Left cardiac atrium (tissue), 4 donors: Measurements from ENCODE around the gene PCID2. TPM values are rescaled to one million over a fixed set of nuclear protein-coding genes. Genes with fewer than 3 reads are reported as not detected.

Experiments used
- ATAC-seq, 2 donors: fragments of 200-7000 bp; cut with Tn5 transposase; one replicate each; pipeline ENCODE4 v1.9.1; 2020; ENCODE audit warnings: mild to moderate bottlenecking in 2 of 2, moderate library complexity in 2 of 2
- DNase-seq: peaks from one replicate; pipeline ENCODE4 v3.0.0-alpha.2; 2020
- intact Hi-C, 2 donors: fragments of 100-400 bp; cut with DNase I; formaldehyde crosslinking; loops; one replicate each; pipeline versions ENCODE4 v1.14.1 to v1.15.1; 2022 to 2023
- total RNA-seq, 2 donors: library from RNA; stranded (reverse); fragmentation: NEBNext Ultra II Directional; extraction: Animal tissue kit (Norgen Biotek cat#: 25700); gene quantifications; one replicate each; pipeline ENCODE4 v1.2.1, GENCODE V29; 2021
- donor health status: DM: no; HTN: yes; CAD: no.
- donor health status: DM: no; HTN: yes; CAD: no; lungs with severe emphysema.
- donor health status: DM: yes; HTN: yes; CAD: no.
- donor health status: Dilated cardiomyopathy.

PCID2 gene
- total RNA-seq, 2 donors from 2014 or later: 38.3 to 39.9 TPM

DNA sequence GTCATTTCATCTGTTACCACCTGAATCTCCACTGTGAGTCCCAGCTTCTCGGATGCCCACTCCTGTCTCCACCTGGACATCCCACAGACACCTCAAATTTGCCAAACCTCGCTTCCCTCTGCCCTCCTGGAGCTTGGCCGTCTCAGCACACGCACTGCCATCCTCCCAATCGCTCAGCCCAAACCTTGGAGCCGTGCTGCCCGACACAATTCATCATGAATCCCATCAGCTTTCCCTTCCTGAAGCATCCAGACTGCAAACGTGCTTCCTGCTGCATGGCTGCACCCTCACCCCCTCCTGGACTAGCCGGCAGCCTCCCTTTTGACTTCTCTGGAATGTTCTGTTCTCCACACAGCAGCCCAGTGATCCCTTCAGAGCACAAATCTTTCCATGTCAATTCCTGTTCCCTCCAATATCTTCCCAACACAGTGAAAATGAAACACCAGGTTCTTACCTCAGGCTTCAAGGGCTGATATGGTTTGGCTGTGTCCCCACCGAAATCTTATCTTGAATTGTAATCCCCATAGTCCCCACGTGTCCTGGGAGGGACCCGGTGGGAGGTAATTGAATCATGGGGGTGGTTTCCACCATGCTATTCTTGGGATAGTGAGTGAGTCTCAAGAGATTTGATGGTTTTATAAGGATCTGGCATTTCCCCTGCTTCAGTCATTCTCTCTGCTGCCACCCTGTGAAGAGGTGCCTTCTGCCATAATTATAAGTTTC lies 51.1 kb downstream of the PCID2 start:
- no peak for DNase-seq
- intact Hi-C loops: no loop called here
- ATAC-seq: no peak

DNA sequence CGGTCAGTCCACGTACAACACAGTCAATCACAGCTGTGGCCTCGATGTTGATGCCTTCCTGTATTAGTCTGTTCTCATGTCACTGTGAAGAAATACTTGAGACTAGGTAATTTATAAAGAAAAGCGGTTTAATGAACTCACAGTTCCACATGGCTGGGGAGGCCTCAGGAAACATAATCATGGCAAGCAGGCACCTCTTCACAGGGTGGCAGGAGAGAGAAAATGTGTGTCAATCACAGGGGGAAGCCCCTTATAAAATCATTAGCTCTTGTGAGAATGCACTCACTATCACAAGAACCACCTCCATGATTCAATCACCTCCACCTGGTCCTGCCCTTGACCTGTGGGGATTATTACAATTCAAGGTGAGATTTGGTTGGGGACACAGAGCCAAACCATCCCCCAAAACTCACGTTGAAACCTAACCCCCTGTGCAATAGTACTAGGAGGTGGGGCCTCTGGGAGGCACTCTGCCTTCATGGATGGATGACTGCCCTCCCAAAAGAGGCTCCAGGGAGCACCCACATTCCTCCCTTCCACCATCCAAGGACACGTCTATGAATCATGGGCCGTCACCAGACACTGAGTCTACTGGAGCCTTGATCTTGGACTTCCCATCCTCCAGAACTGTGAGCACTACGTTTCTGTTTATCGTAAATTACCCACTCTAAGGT lies 52.4 kb downstream of the PCID2 start:
- ATAC-seq: no peak
- no peak for DNase-seq
- intact Hi-C loops: no loop called here

DNA sequence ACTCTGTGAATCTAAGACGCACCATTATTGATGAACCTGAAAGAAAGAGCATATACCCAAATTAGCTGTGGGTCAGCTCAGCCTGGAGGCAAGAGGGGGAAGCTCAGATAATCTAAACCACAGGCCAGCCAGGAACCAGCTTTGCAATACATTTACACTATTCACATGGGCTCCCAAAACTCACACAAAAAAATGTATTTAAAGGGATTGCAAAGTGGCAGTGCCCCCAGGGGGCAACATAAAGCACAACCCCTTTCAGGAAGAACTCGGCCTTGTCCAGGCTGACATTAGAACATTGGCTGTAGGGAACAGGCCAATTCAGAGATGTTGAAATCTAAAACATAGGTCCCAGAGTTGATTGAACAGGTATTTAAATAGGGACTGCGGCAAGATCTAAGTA lies 53.3 kb downstream of the PCID2 start:
- intact Hi-C loops: no loop called here
- ATAC-seq (no peak), DNase-seq (no peak)

DNA sequence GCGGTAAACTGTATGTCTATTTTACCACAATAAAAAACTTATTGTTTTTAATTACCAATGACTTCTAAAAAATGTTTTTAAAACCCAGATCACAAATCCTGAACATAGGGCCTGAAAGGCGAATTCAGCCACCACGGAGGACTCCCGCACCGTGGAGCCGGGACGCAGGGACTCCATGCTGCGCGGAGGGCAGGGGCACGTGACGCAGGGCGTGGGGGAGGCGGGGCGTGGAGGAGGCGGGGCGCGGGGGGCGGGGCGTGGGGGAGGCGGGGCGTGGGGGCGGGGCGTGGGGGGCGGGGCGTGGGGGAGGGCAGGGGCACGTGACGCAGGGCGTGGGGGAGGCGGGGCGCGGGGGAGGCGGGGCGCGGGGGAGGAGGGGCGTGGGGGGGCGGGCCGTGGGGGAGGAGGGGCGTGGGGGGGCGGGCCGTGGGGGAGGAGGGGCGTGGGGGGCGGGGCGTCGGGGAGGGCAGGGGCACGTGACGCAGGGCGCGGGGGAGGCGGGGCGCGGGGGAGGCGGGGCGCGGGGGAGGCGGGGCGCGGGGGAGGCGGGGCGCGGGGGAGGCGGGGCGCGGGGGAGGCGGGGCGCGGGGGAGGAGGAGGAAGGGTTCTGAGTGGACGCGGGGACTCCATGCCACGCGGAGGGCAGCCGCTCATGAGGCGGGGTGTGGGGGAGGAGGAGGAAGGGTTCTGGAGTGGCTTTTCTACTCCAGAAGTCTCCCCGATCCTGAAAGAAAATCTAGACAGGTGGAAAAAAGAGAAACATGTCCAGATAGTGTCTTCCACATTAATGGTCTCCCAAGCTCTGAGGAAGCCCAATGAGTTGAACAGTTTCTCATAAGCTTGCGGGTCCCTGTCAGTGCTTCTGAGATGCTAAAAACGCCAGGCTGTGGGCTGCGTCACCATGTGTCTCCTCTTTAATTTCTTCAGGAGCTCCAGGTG lies 54.4 kb downstream of the PCID2 start:
- ATAC-seq (peak; percentile 84 to 87), DNase-seq (peak; percentile 86)
- intact Hi-C loops: loop anchor here in 1 of 2 donors (5.0 kb wide), 1 partner anchor 48 kb away; no protein-coding TSS in a partner anchor

DNA sequence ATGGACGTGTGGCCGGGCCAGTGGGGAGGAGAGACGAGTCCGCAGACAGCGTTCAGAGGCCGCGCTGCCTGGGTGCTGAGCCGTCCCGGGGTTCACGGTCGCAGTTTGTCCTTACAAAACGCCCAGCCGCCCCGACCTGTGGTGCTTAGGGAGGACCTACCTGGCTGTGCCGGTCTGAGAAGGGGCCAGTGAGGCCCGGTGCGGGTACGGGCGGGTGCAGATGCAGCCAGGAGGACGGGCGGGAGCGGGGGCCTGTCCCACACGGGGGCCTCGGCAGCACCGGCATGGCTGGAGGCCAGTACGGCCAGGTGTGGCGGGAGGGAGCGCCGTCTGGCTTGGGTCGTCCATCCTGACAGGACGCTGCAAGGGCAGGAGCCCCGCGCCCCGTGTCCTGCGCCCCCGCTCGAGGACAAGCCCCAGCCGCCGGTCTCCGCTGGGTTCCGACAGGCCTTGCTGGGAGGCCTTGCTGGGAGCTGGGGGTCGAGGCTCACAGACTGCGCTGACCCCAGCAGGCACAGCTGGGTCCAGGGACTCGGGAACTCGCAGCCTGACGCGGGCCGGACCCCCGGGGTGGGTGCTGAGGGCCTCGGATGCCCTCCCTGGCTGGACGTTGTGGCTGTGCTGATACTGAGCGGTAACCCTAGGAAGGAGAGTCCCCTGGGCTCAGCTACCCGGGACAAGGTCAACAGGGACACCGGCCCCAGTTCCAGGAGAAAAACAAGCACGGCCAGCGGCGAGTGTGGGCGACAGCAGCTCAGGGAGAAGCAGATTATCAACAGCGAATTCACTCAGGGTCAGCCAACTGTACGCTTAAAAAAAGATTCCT lies 55.3 kb downstream of the PCID2 start:
- intact Hi-C loops: loop anchor here in 1 of 2 donors (5.0 kb wide), 1 partner anchor 49 kb away; no protein-coding TSS in a partner anchor
- DNase-seq (peak; percentile 63), ATAC-seq (peak; percentile 71 to 76)

DNA sequence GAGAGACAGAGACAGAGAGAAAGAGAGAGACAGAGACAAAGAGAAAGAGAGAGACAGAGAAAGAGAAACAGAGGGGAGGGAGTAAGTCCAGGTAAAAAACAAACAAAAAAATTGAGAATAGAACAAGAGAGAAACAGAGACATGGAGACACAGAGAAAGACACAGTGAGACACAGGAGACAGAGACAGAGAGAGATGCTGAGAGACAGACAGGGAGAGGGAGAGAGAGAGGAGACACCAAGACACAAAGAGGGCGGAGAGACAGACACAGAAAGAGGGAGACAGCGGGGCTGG lies 55.8 kb downstream of the PCID2 start:
- intact Hi-C loops: loop anchor here in 1 of 2 donors (5.0 kb wide), 1 partner anchor 50 kb away; no protein-coding TSS in a partner anchor
- ATAC-seq (no peak), DNase-seq (no peak)

DNA sequence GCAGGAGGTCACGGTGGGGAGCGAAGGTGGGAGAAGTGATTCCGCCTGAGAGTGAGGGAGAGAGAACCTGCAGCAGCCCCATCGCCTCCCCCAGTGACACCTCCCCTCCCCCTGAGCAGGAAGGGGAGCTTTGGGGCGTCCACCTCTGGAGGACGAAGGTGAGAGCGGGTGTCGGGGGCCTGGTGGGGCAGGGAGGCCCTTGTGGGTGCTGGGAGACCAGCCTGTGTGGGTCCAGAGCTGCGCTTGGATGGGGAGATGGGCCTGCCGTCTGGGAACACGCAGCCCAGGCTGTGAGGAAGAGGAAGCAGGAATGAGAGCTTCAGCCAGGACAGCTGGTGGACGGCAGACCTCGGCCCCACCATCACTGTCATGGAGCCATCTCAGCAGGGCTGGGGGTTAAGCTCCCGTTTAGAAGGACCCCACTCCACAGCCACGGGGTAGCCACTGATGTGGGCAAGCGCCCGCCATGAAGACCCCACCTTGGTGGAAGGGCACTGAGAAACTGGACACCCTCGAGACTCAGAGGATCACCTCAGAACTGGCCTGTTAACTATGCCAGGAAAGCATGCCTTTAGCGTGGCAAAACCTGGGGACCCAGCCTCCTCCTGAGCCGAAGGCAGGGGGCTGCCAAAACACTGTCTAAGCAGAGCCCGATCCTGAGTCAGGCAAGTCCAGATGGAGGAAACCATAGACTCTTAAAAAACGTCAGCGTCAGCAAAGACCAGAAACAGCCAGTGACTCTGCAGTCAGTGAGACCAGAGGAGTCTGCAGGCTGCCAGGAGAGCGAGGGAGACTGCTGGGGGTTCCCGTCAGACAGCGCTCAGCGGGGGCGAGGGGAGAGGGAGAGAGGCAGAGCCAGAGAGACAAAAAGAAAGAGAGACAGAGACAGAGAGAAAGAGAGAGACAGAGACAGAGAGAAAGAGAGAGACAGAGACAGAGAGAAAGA lies 56.5 kb downstream of the PCID2 start:
- DNase-seq (no peak), ATAC-seq (peak; percentile 29 to 50)
- intact Hi-C loops: loop anchor here in 1 of 2 donors (5.0 kb wide), 1 partner anchor 50 kb away; no protein-coding TSS in a partner anchor

DNA sequence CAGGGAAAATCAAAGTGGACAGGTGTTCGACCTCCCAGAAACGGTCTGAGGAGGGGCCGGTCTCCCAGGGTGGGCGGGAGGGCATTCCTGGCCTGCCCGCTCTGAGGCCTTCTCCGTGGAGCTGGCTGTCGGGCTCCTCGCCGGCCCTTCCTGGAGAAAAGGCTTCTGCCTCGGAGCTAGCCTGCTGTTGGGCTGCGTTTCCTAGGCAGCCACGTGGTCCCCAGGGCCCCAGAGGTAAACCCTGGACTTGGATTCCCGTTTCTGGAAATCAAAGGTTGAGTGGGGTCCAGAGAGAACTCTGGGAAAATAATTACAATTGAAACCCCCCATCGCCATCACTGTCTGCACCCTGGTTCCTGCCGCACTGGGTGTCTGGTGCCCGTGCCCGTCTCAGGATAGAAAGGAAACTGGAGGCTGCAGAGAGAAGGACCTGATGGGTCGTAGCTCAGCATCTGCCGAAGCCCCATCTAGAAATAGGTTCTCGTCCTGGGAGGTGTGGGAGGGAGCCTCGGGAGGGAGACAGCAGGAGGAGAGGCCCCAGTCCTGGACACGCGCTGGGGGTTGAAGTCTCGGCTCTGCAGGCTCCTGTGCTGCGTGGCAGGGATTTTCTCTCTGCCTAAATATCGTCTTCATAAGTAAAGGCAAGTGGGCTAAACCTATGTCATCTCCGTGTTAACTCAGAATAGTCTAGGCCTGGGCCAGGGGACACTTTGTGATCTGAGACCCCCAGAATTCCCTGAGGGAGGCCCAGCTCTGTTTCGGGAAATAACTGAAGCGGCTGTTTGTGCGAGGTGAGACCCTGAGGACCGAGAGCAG lies 57.7 kb downstream of the PCID2 start:
- no peak for ATAC-seq
- no peak for DNase-seq
- intact Hi-C loops: loop anchor here in 1 of 2 donors (5.0 kb wide), 1 partner anchor 52 kb away; no protein-coding TSS in a partner anchor

DNA sequence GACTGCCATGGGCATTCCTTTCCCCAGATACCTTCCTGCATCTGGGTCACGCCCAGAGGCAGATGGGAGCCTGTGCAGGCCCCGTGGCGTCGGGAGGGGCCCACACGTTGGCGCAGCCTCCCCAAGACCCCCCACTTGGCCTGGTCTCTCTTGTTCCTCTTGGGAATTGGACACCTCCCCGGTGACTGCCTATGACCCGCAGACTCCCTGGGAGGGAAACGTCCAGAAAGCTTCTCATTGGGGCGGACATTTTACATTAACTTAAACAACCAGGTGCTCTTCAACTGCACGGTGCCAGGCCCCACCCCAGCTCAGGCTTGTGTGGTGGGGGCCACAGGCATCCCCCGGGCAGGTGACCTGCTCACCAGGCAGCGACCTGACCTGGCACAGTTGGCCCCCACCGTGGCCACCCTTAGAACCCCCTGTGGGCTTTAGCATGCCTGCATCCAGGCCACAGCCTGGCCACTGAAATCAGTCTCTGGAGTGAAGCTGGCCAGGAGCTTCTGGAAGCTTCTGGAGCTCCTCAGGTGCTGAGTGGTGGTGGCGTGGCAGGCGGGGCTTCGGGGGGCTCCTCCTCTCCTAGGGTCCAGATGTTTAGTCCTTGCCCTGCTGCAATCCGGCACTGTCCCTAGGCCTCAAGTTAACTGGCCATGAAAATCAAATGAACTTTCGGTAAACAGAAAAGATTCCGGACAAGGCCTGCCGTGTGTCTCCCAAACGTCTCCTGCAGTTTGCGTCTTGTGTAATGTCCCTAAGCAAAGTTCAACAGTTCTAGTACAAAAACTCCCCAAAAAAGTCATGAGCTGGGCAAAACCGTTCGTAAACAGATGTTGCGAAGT lies 58.5 kb downstream of the PCID2 start:
- DNase-seq (no peak), ATAC-seq (no peak)
- intact Hi-C loops: loop anchor here in 1 of 2 donors (5.0 kb wide), 1 partner anchor 52 kb away; no protein-coding TSS in a partner anchor

DNA sequence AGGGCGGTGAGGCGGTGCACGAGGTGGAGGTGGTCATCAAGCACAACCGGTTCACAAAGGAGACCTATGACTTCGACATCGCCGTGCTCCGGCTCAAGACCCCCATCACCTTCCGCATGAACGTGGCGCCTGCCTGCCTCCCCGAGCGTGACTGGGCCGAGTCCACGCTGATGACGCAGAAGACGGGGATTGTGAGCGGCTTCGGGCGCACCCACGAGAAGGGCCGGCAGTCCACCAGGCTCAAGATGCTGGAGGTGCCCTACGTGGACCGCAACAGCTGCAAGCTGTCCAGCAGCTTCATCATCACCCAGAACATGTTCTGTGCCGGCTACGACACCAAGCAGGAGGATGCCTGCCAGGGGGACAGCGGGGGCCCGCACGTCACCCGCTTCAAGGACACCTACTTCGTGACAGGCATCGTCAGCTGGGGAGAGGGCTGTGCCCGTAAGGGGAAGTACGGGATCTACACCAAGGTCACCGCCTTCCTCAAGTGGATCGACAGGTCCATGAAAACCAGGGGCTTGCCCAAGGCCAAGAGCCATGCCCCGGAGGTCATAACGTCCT lies 59.4 kb downstream of the PCID2 start:
- DNase-seq (no peak), ATAC-seq (no peak)
- intact Hi-C loops: no loop called here

DNA sequence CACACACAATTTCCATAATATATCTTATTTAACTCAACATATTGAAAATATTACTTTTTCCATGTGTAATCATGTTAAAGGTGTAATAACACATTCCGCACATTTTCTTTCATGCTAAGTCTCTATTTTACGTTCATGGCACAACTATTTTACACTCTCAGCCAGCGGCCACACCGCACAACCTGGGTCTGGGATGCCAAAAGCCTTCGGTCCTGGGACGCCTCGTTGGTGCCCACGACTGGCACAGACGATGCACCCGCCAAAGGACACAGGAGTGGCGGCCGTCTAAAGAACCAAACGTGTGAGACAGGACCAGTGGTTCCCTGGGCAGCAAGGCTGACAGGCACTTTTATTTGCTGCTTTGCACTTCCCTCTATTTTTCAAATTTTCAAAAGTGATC lies 60.1 kb downstream of the PCID2 start:
- ATAC-seq (no peak), DNase-seq (no peak)
- intact Hi-C loops: no loop called here

DNA sequence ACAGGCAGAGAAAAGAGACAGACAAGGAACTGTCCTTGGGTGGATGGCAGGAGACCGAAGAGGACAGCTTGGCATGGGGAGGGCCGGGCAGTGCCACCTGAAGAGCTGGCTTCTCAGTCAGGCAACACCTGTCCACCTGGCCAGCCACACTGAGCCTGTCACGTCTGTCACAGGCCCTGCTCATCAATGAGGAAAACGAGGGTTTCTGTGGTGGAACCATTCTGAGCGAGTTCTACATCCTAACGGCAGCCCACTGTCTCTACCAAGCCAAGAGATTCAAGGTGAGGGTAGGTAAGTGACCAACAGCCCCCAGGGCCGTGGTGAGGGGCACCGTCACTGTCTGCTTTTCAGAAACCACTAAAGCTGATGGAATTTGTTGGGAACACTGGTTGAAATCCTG lies 61.3 kb downstream of the PCID2 start:
- DNase-seq: no peak
- intact Hi-C loops: no loop called here
- ATAC-seq: no peak

DNA sequence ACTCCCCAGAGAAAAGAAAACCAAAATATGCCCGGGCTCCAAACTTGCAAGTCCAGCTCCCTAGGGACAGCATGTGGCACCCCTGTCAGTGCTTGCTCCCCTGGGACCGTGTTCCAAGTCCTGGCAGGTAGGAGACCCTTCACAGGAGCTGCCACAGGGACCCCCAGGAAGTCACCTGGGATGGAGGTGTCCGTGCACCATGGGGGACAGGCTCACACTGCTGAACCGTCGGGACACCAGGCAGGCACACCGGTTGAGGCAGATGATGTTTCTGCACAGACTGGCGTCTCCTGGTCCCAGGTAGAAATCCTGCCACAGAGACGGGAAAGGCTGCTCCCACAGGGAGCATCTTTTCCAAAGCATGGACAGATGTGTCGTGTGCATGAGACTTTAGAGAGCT lies 61.7 kb downstream of the PCID2 start:
- ATAC-seq (no peak), DNase-seq (no peak)
- intact Hi-C loops: no loop called here

DNA sequence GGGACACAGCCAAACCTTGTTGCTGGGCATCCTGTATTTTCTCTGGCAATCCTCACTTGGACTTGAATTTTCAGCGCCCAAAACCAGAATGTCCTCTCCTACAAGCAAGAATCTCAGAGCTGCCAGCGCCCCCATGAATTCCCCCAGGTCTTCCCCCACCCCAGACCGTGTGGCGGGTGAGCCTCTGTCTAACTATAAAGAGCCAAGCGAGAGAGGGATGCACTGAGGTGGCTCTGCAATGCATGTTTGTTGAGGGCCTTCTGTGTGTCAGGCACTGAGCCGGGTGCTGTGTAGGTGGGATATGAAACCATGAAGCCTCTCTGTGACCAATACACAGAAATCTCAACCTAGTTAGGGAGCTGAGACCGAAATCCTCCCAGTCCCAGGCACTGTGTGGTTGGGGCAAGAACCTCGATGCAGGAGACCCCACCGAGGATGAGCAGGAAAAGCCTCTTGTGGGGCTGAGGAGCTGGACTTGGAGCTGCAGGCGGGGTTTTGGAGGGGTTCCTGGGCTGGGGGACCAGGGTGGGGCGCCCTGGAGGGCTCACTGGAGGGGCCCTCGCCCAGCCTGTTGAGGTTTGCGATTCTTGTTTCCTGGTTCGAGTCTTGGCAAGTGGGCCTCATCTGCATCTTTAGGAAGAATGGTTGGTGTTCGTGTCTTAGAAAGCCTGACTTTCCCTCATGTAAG lies 62.4 kb downstream of the PCID2 start:
- ATAC-seq (no peak), DNase-seq (no peak)
- intact Hi-C loops: no loop called here

DNA sequence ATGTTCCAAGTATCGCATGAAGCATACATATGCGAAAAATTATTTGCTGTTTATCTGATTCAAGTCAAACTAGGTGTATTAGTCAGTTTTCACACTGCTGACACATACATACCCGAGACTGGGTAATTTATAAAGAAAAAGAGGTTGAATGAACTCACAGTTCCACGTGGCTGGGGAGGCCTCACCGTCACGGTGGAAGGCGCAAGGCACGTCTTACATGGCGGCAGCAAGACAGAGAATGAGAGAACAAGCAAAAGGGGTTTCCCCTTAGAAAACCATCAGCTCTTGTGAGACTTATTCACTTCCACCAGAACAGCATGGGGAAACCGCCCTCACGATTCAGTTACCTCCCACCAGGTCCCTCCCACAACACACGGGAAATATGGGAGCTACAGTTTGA lies 63.0 kb downstream of the PCID2 start:
- intact Hi-C loops: no loop called here
- no peak for DNase-seq
- ATAC-seq: no peak
